HepG2 (cell line): Measurements from ENCODE around the gene DMKN. TPM values are rescaled to one million over a fixed set of nuclear protein-coding genes. Genes with fewer than 3 reads are reported as not detected.

ENCODE experiments used
- CCAR2 ChIP-seq: fragments of 200-400 bp; formaldehyde crosslinking; optimal IDR thresholded peaks from 2 replicates; pipeline ENCODE3; 2018; ENCODE audit warnings: low read depth, mild to moderate bottlenecking, low read length, moderate library complexity
- DNMT3B ChIP-seq: conservative IDR thresholded peaks from 2 replicates; pipeline ENCODE4 v1.6.1; 2016; ENCODE audit warnings: missing biosample characterization, control low read depth
- HOXA5 ChIP-seq: sonication (generic); formaldehyde crosslinking; IDR thresholded peaks from 2 replicates; pipeline ENCODE4 v1.4.0; 2020; ENCODE audit warnings: missing genetic modification reagents
- ISL2 ChIP-seq: sonication (generic); formaldehyde crosslinking; IDR thresholded peaks from 2 replicates; pipeline ENCODE4 v1.5.0; 2020; ENCODE audit warnings: missing genetic modification reagents
- NAIF1 ChIP-seq: sonication (generic); formaldehyde crosslinking; IDR thresholded peaks from 2 replicates; pipeline ENCODE4 v1.5.0; 2020; ENCODE audit warnings: mild to moderate bottlenecking, missing genetic modification reagents, borderline replicate concordance
- NFKBIZ ChIP-seq: IDR thresholded peaks from 2 replicates; pipeline ENCODE4 v1.6.1; 2018; ENCODE audit warnings: missing genetic modification reagents, missing compliant biosample characterization
- PCBP1 ChIP-seq: fragments of 200-400 bp; formaldehyde crosslinking; IDR thresholded peaks from 2 replicates; pipeline ENCODE4 v1.6.1; 2017; ENCODE audit warnings: mild to moderate bottlenecking, low read depth, low read length, borderline replicate concordance
- PHF8 ChIP-seq: sonication (generic); formaldehyde crosslinking; IDR thresholded peaks from 2 replicates; pipeline ENCODE4 v1.5.0; 2020; ENCODE audit warnings: missing genetic modification reagents
- RAD51 ChIP-seq: fragments of 450-650 bp; IDR thresholded peaks from 2 replicates; pipeline ENCODE4 v1.6.1; 2016; ENCODE audit warnings: borderline replicate concordance
- REPIN1 ChIP-seq: sonication (generic); formaldehyde crosslinking; IDR thresholded peaks from 2 replicates; pipeline ENCODE4 v1.8.0; 2022; ENCODE audit warnings: missing genetic modification reagents, low read depth, mild to moderate bottlenecking, borderline replicate concordance
- RFX5 ChIP-seq: IDR thresholded peaks from 2 replicates; pipeline ENCODE4 v1.6.1; 2011; ENCODE audit warnings: low read depth, low read length, improper control_type of control experiment
- SAFB2 ChIP-seq: sonication (generic); formaldehyde crosslinking; IDR thresholded peaks from 2 replicates; pipeline ENCODE4 v1.5.1; 2020; ENCODE audit warnings: missing genetic modification reagents, low read depth, mild to moderate bottlenecking, borderline replicate concordance
- SIN3B ChIP-seq: fragments of 150-350 bp; IDR thresholded peaks from 2 replicates; pipeline ENCODE4 v1.6.1; 2014; ENCODE audit warnings: low read length
- SMAD1 ChIP-seq: sonication (generic); formaldehyde crosslinking; IDR thresholded peaks from 2 replicates; pipeline ENCODE4 v1.4.0; 2020; ENCODE audit warnings: missing genetic modification reagents, low read depth, mild to moderate bottlenecking, borderline replicate concordance
- SMC3 ChIP-seq: IDR thresholded peaks from 2 replicates; pipeline ENCODE4 v1.6.1; 2011; ENCODE audit warnings: low read length, improper control_type of control experiment
- SUZ12 ChIP-seq: fragments of 150-350 bp; IDR thresholded peaks from 2 replicates; pipeline ENCODE4 v1.6.1; 2014; ENCODE audit warnings: low read depth, low read length
- ZNF232 ChIP-seq: sonication (generic); formaldehyde crosslinking; IDR thresholded peaks from 2 replicates; pipeline ENCODE4 v1.4.0; 2020; ENCODE audit warnings: missing genetic modification reagents, borderline replicate concordance
- ZNF451 ChIP-seq: sonication (generic); formaldehyde crosslinking; IDR thresholded peaks from 2 replicates; pipeline ENCODE4 v1.5.0; 2020; ENCODE audit warnings: mild to moderate bottlenecking, missing genetic modification reagents
- ZNF530 ChIP-seq: sonication (generic); formaldehyde crosslinking; IDR thresholded peaks from 2 replicates; pipeline ENCODE4 v1.5.0; 2020; ENCODE audit warnings: low read depth, mild to moderate bottlenecking, missing genetic modification reagents
- ZNF547 ChIP-seq: sonication (generic); formaldehyde crosslinking; IDR thresholded peaks from 2 replicates; pipeline ENCODE4 v1.5.1; 2020; ENCODE audit warnings: mild to moderate bottlenecking, missing genetic modification reagents
- ZNF670 ChIP-seq: sonication (generic); formaldehyde crosslinking; IDR thresholded peaks from 2 replicates; pipeline ENCODE4 v1.8.0; 2022; ENCODE audit warnings: mild to moderate bottlenecking, missing genetic modification reagents, borderline replicate concordance
- ZNF768 ChIP-seq: sonication (generic); formaldehyde crosslinking; IDR thresholded peaks from 2 replicates; pipeline ENCODE4 v1.4.0; 2020; ENCODE audit warnings: missing genetic modification reagents
- ZNF879 ChIP-seq: sonication (generic); formaldehyde crosslinking; IDR thresholded peaks from 2 replicates; pipeline ENCODE4 v1.8.1; 2023; ENCODE audit warnings: missing genetic modification reagents
- polyA plus RNA-seq, 8 experiments: library from polyadenylated mRNA; depleted of rRNA in 3 of 8; stranded (reverse) in 7 of 8; unstranded in 1 of 8; fragments of >200 nt; fragmentation: Illumina TruSeq in 4 of 8; extraction: Trizol in 4 of 8; gene quantifications; 2 replicates each; pipeline versions ENCODE4 v1.2.1 to v1.2.3, GENCODE V29; 2011 to 2016; ENCODE audit warnings: low read depth in 4 of 8, missing spikeins in 1 of 8, mixed read lengths in 1 of 8; ENCODE audit not compliant: insufficient read depth in 1 of 8
- total RNA-seq, 5 experiments: library from RNA; depleted of rRNA; stranded (reverse); fragments of >200 nt; fragmentation: Illumina TruSeq; extraction: Trizol; gene quantifications; 2 replicates each; pipeline ENCODE4 v1.2.3, GENCODE V29; 2016; ENCODE audit warnings: low read depth in 1 of 5
- TF ChIP-seq, protein P1 (sequence below): sonication (generic); formaldehyde crosslinking; IDR thresholded peaks from 2 replicates; pipeline ENCODE4 v1.4.0; 2020; ENCODE audit warnings: missing genetic modification reagents, mild to moderate bottlenecking, borderline replicate concordance
- TF ChIP-seq, protein P2 (sequence below): IDR thresholded peaks from 2 replicates; pipeline ENCODE4 v1.6.1; 2016; ENCODE audit warnings: mild to moderate bottlenecking
- TF ChIP-seq, protein P3 (sequence below): sonication (generic); formaldehyde crosslinking; IDR thresholded peaks from 2 replicates; pipeline ENCODE4 v1.5.0; 2020; ENCODE audit warnings: mild to moderate bottlenecking, missing genetic modification reagents, borderline replicate concordance

DMKN gene
- total and polyA plus RNA-seq, 2 of the 13 experiments (the other 11 are each of a cell fraction or from before 2014, with no cell fraction given), result 50.8 to 57.1 TPM

DNA sequence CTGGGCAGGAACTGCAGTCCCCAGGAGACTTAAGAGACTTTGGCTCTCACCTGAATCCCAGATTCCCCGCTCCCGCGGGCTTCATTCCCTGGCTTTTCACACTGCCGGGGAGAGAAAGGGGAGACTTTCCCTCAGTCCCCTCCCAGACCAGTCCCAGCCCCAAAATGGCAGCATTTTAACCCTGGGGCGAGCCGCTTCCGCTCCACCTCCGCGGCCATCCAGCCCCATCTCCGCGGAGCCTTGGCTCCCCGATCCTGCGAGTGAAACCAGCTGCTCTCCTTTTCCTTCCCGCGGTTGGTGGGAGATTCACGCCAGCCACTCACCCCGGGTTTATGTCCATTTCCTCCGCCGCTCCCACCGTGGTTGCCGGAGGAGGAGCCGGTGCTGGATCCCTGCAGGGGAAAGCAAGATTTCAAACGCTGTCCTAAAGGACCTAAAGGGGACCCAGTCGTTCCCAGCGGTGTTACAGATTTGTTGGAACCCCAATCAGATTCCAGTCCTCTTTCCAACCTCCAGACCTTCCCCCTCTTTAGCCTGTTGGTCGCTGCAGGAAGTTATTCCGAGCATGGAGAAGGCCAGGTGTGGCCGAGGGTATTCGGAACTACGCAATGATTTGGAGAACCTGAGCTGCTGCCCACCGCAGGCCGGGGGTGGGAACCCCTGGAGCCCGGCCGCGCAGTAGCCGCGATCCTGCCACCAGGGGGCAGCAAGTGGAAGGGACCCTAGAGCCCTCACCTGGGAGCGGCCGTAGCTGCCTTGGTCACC lies 3.4 kb downstream of the DMKN start (continued):
- TF ChIP-seq, protein P1, sequence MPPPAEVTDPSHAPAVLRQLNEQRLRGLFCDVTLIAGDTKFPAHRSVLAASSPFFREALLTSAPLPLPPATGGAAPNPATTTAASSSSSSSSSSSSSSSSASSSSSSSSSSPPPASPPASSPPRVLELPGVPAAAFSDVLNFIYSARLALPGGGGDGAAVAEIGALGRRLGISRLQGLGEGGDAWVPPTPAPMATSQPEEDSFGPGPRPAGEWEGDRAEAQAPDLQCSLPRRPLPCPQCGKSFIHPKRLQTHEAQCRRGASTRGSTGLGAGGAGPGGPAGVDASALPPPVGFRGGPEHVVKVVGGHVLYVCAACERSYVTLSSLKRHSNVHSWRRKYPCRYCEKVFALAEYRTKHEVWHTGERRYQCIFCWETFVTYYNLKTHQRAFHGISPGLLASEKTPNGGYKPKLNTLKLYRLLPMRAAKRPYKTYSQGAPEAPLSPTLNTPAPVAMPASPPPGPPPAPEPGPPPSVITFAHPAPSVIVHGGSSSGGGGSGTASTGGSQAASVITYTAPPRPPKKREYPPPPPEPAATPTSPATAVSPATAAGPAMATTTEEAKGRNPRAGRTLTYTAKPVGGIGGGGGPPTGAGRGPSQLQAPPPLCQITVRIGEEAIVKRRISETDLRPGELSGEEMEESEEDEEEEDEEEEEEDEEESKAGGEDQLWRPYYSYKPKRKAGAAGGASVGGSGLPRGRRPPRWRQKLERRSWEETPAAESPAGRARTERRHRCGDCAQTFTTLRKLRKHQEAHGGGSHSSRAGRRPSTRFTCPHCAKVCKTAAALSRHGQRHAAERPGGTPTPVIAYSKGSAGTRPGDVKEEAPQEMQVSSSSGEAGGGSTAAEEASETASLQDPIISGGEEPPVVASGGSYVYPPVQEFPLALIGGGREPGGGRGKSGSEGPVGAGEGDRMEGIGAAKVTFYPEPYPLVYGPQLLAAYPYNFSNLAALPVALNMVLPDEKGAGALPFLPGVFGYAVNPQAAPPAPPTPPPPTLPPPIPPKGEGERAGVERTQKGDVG (CRISPR knock-in tag), result 0 out of 2 replicates have a peak, but pooled peaks have one; percentile 24
- TF ChIP-seq, protein P2, sequence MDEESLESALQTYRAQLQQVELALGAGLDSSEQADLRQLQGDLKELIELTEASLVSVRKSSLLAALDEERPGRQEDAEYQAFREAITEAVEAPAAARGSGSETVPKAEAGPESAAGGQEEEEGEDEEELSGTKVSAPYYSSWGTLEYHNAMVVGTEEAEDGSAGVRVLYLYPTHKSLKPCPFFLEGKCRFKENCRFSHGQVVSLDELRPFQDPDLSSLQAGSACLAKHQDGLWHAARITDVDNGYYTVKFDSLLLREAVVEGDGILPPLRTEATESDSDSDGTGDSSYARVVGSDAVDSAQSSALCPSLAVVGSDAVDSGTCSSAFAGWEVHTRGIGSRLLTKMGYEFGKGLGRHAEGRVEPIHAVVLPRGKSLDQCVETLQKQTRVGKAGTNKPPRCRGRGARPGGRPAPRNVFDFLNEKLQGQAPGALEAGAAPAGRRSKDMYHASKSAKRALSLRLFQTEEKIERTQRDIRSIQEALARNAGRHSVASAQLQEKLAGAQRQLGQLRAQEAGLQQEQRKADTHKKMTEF (CRISPR knock-in tag), result peak; percentile 60
- TF ChIP-seq PCBP1, result no peak
- TF ChIP-seq RAD51, result no peak
- TF ChIP-seq ZNF232 (CRISPR knock-in tag), result peak; percentile 46; the same call in 1 of the 2 replicates
- TF ChIP-seq DNMT3B (CRISPR knock-in tag), result no peak
- no peak for TF ChIP-seq ZNF451 (CRISPR knock-in tag)
- no peak for TF ChIP-seq SIN3B
- TF ChIP-seq REPIN1 (CRISPR knock-in tag), result no peak
- no peak for TF ChIP-seq NFKBIZ (CRISPR knock-in tag)
- no peak for TF ChIP-seq ZNF670
- TF ChIP-seq ZNF547 (CRISPR knock-in tag), result peak; percentile 82; the same call in 1 of the 2 replicates
- no peak for TF ChIP-seq SMC3
- no peak for TF ChIP-seq ZNF768 (CRISPR knock-in tag)
- no peak for TF ChIP-seq HOXA5 (CRISPR knock-in tag)
- no peak for TF ChIP-seq ZNF879 (CRISPR knock-in tag)
- TF ChIP-seq ZNF530 (CRISPR knock-in tag), result no peak
- no peak for TF ChIP-seq SUZ12
- no peak for TF ChIP-seq RFX5
- TF ChIP-seq ISL2 (CRISPR knock-in tag), result no peak
- TF ChIP-seq, protein P3, sequence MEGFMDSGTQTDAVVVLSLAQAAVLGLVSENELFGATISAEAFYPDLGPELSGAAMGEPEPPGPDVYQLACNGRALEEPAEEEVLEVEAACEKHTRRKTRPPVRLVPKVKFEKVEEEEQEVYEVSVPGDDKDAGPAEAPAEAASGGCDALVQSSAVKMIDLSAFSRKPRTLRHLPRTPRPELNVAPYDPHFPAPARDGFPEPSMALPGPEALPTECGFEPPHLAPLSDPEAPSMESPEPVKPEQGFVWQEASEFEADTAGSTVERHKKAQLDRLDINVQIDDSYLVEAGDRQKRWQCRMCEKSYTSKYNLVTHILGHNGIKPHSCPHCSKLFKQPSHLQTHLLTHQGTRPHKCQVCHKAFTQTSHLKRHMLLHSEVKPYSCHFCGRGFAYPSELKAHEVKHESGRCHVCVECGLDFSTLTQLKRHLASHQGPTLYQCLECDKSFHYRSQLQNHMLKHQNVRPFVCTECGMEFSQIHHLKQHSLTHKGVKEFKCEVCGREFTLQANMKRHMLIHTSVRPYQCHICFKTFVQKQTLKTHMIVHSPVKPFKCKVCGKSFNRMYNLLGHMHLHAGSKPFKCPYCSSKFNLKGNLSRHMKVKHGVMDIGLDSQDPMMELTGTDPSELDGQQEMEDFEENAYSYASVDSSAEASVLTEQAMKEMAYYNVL, result peak; percentile 29; the same call in 1 of the 2 replicates
- TF ChIP-seq NAIF1 (CRISPR knock-in tag), result no peak
- TF ChIP-seq PHF8 (CRISPR knock-in tag), result peak; percentile 79
- TF ChIP-seq SMAD1 (CRISPR knock-in tag), result no peak
- TF ChIP-seq SAFB2 (CRISPR knock-in tag), result no peak
- no peak for TF ChIP-seq CCAR2
